ENCODE measurements around the gene GLE1.

GRCh38 chr9:128556926-128557634 is 52.6 kb downstream of the GLE1 start:
- TF ChIP-seq ELF4 (IDR thresholded peaks at IDR 0.05) (no peak), FOXM1 (IDR thresholded peaks at IDR 0.05; ENCODE audit: borderline replicate concordance) (no peak), TARDBP (IDR thresholded peaks at IDR 0.05) (no peak), SUZ12 (IDR thresholded peaks at IDR 0.05) (no peak), ZNF384 (IDR thresholded peaks at IDR 0.05) (no peak), LEF1 (IDR thresholded peaks at IDR 0.05; ENCODE audit: borderline replicate concordance) (no peak), SP1 (IDR thresholded peaks at IDR 0.05) (no peak), CTBP1 (IDR thresholded peaks at IDR 0.05; ENCODE audit: borderline replicate concordance) (no peak), FOXK2 (IDR thresholded peaks at IDR 0.05) (no peak), PKNOX1 (IDR thresholded peaks at IDR 0.05) (no peak), BHLHE40 (IDR thresholded peaks at IDR 0.05; ENCODE audit: borderline replicate concordance) (no peak), FOXA1 (IDR thresholded peaks at IDR 0.05) (no peak), HDGF (IDR thresholded peaks at IDR 0.05; ENCODE audit: borderline replicate concordance) (no peak), ARNT (IDR thresholded peaks at IDR 0.05) (no peak)
